ENCODE results near the gene MGAT4C.

- TF ChIP-seq EZH2 (IDR thresholded peaks at IDR 0.05; ENCODE audit: borderline replicate concordance, low read depth, low read length, severe bottlenecking) (no peak), POLR2AphosphoS5 (IDR thresholded peaks at IDR 0.05; ENCODE audit: insufficient read depth, low read depth, low read length) (no peak), POLR2A (IDR thresholded peaks at IDR 0.05; ENCODE audit: low read depth, low read length) (no peak)
- TF ChIP-seq, protein P1, sequence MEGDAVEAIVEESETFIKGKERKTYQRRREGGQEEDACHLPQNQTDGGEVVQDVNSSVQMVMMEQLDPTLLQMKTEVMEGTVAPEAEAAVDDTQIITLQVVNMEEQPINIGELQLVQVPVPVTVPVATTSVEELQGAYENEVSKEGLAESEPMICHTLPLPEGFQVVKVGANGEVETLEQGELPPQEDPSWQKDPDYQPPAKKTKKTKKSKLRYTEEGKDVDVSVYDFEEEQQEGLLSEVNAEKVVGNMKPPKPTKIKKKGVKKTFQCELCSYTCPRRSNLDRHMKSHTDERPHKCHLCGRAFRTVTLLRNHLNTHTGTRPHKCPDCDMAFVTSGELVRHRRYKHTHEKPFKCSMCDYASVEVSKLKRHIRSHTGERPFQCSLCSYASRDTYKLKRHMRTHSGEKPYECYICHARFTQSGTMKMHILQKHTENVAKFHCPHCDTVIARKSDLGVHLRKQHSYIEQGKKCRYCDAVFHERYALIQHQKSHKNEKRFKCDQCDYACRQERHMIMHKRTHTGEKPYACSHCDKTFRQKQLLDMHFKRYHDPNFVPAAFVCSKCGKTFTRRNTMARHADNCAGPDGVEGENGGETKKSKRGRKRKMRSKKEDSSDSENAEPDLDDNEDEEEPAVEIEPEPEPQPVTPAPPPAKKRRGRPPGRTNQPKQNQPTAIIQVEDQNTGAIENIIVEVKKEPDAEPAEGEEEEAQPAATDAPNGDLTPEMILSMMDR (IDR thresholded peaks at IDR 0.05; ENCODE audit: extremely low read depth in 1 of 2, insufficient read depth in 1 of 2, low read depth in 1 of 2, low read length in 2 of 2) = no peak
These were observed 68.0 kb downstream of the MGAT4C start for GRCh38 chr12:86188226-86188625.

Data from endothelial cell of umbilical vein (primary cell).